ENCODE measurements around the gene LARP1. TPM values are rescaled to one million over a fixed set of nuclear protein-coding genes. Genes with fewer than 3 reads are reported as not detected.
A peak's percentile ranks its signal among the peaks of the same experiment; 100 is the strongest.

Gene LARP1
- total and polyA plus RNA-seq, 2 donors (not counting 1 experiment from before 2014, with no cell fraction given), result 59.6 to 150 TPM

GRCh38 chr5:154863291-154864080 lies 108.3 kb downstream of the LARP1 start:
- Histone ChIP-seq H3K4me3 (ENCODE audit: control extremely low read depth in 1 of 5, extremely low read depth in 1 of 5, insufficient read depth in 1 of 5, low read depth in 2 of 5, low read length in 4 of 5) (no peak overlapping the region), H3K9ac (ENCODE audit: low read length) (no peak overlapping the region), H2AFZ (ENCODE audit: insufficient read depth, low read depth, low read length, poor library complexity, severe bottlenecking) (no peak overlapping the region), H3K36me3 (replicated peaks in 1 of 2; ENCODE audit: control extremely low read depth in 1 of 2, control insufficient read depth in 1 of 2, extremely low read depth in 1 of 2, insufficient read depth in 2 of 2, low read length in 1 of 2) (peaks cover 7 to 48% of the 10 kb centered on the region in 2 experiments), H3K27me3 (replicated peaks in 1 of 4; ENCODE audit: control extremely low read depth in 1 of 4, control insufficient read depth in 3 of 4, insufficient read depth in 4 of 4, low read length in 3 of 4) (no peaks in the 10 kb centered on the region), H3K9me3 (ENCODE audit: control extremely low read depth in 1 of 3, control insufficient read depth in 2 of 3, insufficient read depth in 1 of 3, low read length in 2 of 3) (no peaks in the 10 kb centered on the region), H3K4me2 (replicated peaks; ENCODE audit: low read depth, low read length, poor library complexity, severe bottlenecking) (peak overlapping the region; percentile 36), H3K27ac (ENCODE audit: low read length in 2 of 2) (peak overlapping the region in 1 of 2 donors; percentile 40), H3K4me1 (ENCODE audit: control insufficient read depth in 2 of 2, insufficient read depth in 2 of 2, low read length in 2 of 2) (peaks cover 42 to 47% of the 10 kb centered on the region in 2 donors), H4K20me1 (ENCODE audit: control insufficient read depth, insufficient read depth, low read length, poor library complexity, severe bottlenecking) (peaks cover 62% of the 10 kb centered on the region), H3K79me2 (ENCODE audit: control insufficient read depth, insufficient read depth, low read length) (peaks cover 94% of the 10 kb centered on the region)
- Mint-ChIP-seq H3K27ac (no peak overlapping the region), H3K4me3 (no peak overlapping the region), H3K27me3 (no peaks in the 10 kb centered on the region), H3K4me1 (peaks cover 55% of the 10 kb centered on the region), H3K9me3 (ENCODE audit: insufficient read depth) (no peaks in the 10 kb centered on the region)
- intact Hi-C loops (cut with micrococcal nuclease), result no loop called here
- DNase-seq, result no peak
- WGBS (ENCODE audit: insufficient coverage), result no CpG with 5 or more reads among the region's 7 CpGs
- CTCF ChIA-PET, result no interaction called here
- no peak for ATAC-seq (ENCODE audit: low read depth)
- no peak for TF ChIP-seq EZH2 (IDR thresholded peaks at IDR 0.05; ENCODE audit: borderline replicate concordance, insufficient read depth, low read depth, low read length, poor library complexity, severe bottlenecking)
- TF ChIP-seq, protein P1, sequence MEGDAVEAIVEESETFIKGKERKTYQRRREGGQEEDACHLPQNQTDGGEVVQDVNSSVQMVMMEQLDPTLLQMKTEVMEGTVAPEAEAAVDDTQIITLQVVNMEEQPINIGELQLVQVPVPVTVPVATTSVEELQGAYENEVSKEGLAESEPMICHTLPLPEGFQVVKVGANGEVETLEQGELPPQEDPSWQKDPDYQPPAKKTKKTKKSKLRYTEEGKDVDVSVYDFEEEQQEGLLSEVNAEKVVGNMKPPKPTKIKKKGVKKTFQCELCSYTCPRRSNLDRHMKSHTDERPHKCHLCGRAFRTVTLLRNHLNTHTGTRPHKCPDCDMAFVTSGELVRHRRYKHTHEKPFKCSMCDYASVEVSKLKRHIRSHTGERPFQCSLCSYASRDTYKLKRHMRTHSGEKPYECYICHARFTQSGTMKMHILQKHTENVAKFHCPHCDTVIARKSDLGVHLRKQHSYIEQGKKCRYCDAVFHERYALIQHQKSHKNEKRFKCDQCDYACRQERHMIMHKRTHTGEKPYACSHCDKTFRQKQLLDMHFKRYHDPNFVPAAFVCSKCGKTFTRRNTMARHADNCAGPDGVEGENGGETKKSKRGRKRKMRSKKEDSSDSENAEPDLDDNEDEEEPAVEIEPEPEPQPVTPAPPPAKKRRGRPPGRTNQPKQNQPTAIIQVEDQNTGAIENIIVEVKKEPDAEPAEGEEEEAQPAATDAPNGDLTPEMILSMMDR (IDR thresholded peaks at IDR 0.05), result no peak
- POLR2A ChIA-PET, result no interaction called here

GRCh38 chr5:154865466-154866184 lies 110.4 kb downstream of the LARP1 start:
- WGBS (ENCODE audit: insufficient coverage), result 89% methylated on average over 2 of the region's 5 CpGs
- H3K79me2 ChIP-seq (ENCODE audit: control insufficient read depth, insufficient read depth, low read length), result peaks cover 95% of the 10 kb centered on the region
- H3K27ac ChIP-seq (ENCODE audit: low read length in 2 of 2), result no peak overlapping the region
- H4K20me1 ChIP-seq (ENCODE audit: control insufficient read depth, insufficient read depth, low read length, poor library complexity, severe bottlenecking), result peaks cover 74% of the 10 kb centered on the region
- no peak for ATAC-seq (ENCODE audit: low read depth)
- Mint-ChIP-seq H3K27me3 (no peaks in the 10 kb centered on the region), H3K9me3 (ENCODE audit: insufficient read depth) (no peaks in the 10 kb centered on the region), H3K27ac (peak overlapping the region; percentile 7), H3K4me1 (peaks cover 40% of the 10 kb centered on the region), H3K4me3 (no peak overlapping the region)
- H3K36me3 ChIP-seq (replicated peaks in 1 of 2; ENCODE audit: control extremely low read depth in 1 of 2, control insufficient read depth in 1 of 2, extremely low read depth in 1 of 2, insufficient read depth in 2 of 2, low read length in 1 of 2), result peaks cover 8 to 59% of the 10 kb centered on the region in 2 experiments
- POLR2A ChIA-PET, result no interaction called here
- CTCF ChIA-PET, result no interaction called here
- peaks cover 33 to 36% of the 10 kb centered on the region in 2 donors for H3K4me1 ChIP-seq (ENCODE audit: control insufficient read depth in 2 of 2, insufficient read depth in 2 of 2, low read length in 2 of 2)
- intact Hi-C loops (cut with micrococcal nuclease), result no loop called here
- H3K4me2 ChIP-seq (replicated peaks; ENCODE audit: low read depth, low read length, poor library complexity, severe bottlenecking), result no peak overlapping the region
- no peak overlapping the region for H3K4me3 ChIP-seq (ENCODE audit: control extremely low read depth in 1 of 5, extremely low read depth in 1 of 5, insufficient read depth in 1 of 5, low read depth in 2 of 5, low read length in 4 of 5)
- H3K9ac ChIP-seq (ENCODE audit: low read length), result no peak overlapping the region
- TF ChIP-seq, protein P1 (IDR thresholded peaks at IDR 0.05), result no peak
- no peak for TF ChIP-seq EZH2 (IDR thresholded peaks at IDR 0.05; ENCODE audit: borderline replicate concordance, insufficient read depth, low read depth, low read length, poor library complexity, severe bottlenecking)
- H2AFZ ChIP-seq (ENCODE audit: insufficient read depth, low read depth, low read length, poor library complexity, severe bottlenecking), result no peak overlapping the region
- no peak for DNase-seq
- no peaks in the 10 kb centered on the region for H3K27me3 ChIP-seq (replicated peaks in 1 of 4; ENCODE audit: control extremely low read depth in 1 of 4, control insufficient read depth in 3 of 4, insufficient read depth in 4 of 4, low read length in 3 of 4)
- no peaks in the 10 kb centered on the region for H3K9me3 ChIP-seq (ENCODE audit: control extremely low read depth in 1 of 3, control insufficient read depth in 2 of 3, insufficient read depth in 1 of 3, low read length in 2 of 3)
